ENCODE results near the gene MAST4.

MAST4 gene

DNA sequence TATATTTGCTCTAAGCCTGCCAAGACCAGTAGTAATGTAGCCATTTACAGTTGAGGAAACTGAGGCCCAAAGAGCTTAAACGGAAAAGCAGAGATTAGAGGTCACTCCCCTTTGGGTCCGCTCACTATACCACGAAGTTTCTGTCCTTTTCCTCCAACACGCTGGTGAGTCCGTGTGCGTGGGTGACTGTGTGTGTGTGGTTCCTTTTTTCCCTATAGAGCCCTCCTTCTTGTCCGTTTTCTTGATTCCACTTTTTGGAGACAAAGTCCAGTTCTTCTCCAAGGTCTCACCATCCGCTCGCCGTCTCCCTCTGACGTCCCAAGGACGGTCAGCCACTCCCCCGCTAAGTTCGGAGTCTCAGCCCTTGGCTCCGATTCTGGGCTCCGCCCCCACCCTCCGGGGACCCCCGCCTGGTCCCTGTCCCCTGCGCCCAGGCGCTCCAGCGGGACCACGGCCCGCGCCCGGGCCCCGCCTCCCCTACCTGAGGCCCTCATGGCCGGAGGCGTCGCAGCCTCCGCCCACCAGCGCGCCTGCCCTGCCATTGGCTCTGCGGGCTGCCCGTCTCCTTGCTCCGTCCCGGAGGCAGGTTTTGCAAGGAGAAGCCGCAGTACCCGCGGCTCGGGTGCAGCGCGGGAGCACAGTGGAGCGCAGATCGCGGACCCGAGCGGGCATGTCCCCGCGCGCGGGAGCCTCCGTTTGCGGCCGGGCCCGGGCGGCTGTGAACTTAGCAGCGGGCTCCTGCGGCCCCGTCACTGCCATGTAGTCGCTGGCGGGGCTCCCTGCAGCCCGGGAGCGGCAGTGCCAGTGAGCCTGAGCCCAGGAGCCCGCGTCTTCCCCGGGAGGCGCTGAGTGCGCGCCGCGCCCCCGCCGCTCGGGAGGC is at the start of gene MAST4:
Gene MAST4 (plus strand): TSS at position 638 of the 880 bp plus-strand sequence. CDS start 263 bp downstream, outside the sequence.
- Histone ChIP-seq H3K36me3 (ENCODE audit: low read depth) (no peaks in the 10 kb centered on the region), H3K27ac (ENCODE audit: poor library complexity, severe bottlenecking) (no peak within 1 kb of the TSS), H3K4me1 (ENCODE audit: insufficient read depth, poor library complexity, severe bottlenecking) (no peaks in the 10 kb centered on the region), H3K27me3 (ENCODE audit: insufficient read depth, poor library complexity, severe bottlenecking) (peaks cover 30% of the 10 kb centered on the region), H3K4me3 (ENCODE audit: severe bottlenecking) (peak within 1 kb of the TSS; percentile 55), H3K9me3 (ENCODE audit: severe bottlenecking) (no peaks in the 10 kb centered on the region)
- DNase-seq (ENCODE audit: low spot score), result peak; percentile 87
- TF ChIP-seq, protein P1, sequence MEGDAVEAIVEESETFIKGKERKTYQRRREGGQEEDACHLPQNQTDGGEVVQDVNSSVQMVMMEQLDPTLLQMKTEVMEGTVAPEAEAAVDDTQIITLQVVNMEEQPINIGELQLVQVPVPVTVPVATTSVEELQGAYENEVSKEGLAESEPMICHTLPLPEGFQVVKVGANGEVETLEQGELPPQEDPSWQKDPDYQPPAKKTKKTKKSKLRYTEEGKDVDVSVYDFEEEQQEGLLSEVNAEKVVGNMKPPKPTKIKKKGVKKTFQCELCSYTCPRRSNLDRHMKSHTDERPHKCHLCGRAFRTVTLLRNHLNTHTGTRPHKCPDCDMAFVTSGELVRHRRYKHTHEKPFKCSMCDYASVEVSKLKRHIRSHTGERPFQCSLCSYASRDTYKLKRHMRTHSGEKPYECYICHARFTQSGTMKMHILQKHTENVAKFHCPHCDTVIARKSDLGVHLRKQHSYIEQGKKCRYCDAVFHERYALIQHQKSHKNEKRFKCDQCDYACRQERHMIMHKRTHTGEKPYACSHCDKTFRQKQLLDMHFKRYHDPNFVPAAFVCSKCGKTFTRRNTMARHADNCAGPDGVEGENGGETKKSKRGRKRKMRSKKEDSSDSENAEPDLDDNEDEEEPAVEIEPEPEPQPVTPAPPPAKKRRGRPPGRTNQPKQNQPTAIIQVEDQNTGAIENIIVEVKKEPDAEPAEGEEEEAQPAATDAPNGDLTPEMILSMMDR (IDR thresholded peaks at IDR 0.05; ENCODE audit: poor library complexity, severe bottlenecking), result no peak
- ATAC-seq (ENCODE audit: low read depth), result peak; percentile 97

DNA sequence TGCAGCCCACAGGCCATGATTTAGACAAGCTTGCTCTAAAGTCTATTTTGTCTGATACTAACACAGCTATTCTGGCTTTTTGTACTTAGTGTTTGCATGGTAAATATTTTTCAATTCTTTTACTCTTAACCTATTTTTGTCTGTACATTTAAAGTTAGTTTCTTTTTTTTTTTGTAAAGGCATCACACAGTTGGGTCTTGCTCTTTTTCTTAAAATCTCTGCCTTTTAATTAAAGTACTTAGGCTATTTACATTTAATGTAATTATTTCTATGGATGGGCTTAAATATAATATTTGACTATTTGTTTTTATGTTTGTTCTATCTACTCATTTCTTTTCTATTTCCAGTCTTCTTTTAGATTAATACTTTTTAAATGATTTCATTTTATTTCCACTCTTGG is 49.7 kb upstream of the MAST4 start:
- no peak for ATAC-seq (ENCODE audit: low read depth)
- Histone ChIP-seq H3K36me3 (ENCODE audit: low read depth) (no peaks in the 10 kb centered on the region), H3K4me1 (ENCODE audit: insufficient read depth, poor library complexity, severe bottlenecking) (no peaks in the 10 kb centered on the region), H3K9me3 (ENCODE audit: severe bottlenecking) (peaks cover 2% of the 10 kb centered on the region), H3K4me3 (ENCODE audit: severe bottlenecking) (no peak overlapping the region), H3K27me3 (ENCODE audit: insufficient read depth, poor library complexity, severe bottlenecking) (no peaks in the 10 kb centered on the region), H3K27ac (ENCODE audit: poor library complexity, severe bottlenecking) (no peak overlapping the region)
- DNase-seq (ENCODE audit: low spot score), result no peak
- TF ChIP-seq, protein P1 (IDR thresholded peaks at IDR 0.05; ENCODE audit: poor library complexity, severe bottlenecking), result no peak

DNA sequence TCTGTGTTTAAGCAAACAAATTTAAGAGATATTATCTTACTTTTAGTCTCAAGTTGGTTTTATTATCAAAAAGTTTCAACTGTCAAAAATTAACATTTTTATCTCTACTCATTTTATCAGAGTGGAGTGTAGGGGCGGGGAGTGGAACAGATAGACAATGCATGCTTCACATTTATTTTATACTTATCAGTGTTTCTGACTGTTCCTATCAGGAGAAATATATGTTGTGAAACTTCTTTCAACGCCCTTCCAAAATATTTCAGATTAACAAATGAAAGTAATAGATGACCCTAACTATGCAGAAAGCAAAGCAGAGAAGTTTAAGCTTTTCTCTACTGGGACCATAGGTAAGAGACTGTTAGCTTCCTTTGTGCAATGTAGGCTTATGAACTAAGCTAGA is 44.9 kb upstream of the MAST4 start:
- DNase-seq (ENCODE audit: low spot score) (no peak), ATAC-seq (ENCODE audit: low read depth) (no peak)
- H3K27me3 ChIP-seq (ENCODE audit: insufficient read depth, poor library complexity, severe bottlenecking), result no peaks in the 10 kb centered on the region
- no peak overlapping the region for H3K27ac ChIP-seq (ENCODE audit: poor library complexity, severe bottlenecking)
- TF ChIP-seq, protein P1 (IDR thresholded peaks at IDR 0.05; ENCODE audit: poor library complexity, severe bottlenecking), result no peak
- H3K4me1 ChIP-seq (ENCODE audit: insufficient read depth, poor library complexity, severe bottlenecking), result peaks cover 20% of the 10 kb centered on the region
- no peaks in the 10 kb centered on the region for H3K9me3 ChIP-seq (ENCODE audit: severe bottlenecking)
- no peak overlapping the region for H3K4me3 ChIP-seq (ENCODE audit: severe bottlenecking)
- H3K36me3 ChIP-seq (ENCODE audit: low read depth), result no peaks in the 10 kb centered on the region

DNA sequence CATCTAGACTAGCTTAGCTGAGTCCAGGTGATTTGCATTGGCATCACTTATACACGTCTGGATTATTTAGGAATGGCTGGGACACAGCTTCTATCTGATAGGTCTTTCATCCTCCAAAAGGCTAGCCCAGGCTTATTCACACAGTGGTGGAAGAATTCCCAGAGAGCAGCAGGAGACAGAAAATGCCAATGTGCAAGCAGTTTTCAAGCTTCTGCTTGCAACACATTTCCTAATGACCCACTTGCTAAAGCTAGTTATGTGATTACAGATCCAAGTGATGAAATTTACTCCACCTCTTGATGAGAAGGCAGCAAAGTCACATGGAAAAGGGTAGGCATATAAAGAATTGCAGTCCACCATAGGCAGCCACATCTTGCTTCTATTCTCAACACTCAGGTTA is 44.2 kb upstream of the MAST4 start:
- H3K9me3 ChIP-seq (ENCODE audit: severe bottlenecking), result no peaks in the 10 kb centered on the region
- peaks cover 20% of the 10 kb centered on the region for H3K4me1 ChIP-seq (ENCODE audit: insufficient read depth, poor library complexity, severe bottlenecking)
- H3K36me3 ChIP-seq (ENCODE audit: low read depth), result no peaks in the 10 kb centered on the region
- no peak overlapping the region for H3K4me3 ChIP-seq (ENCODE audit: severe bottlenecking)
- no peak overlapping the region for H3K27ac ChIP-seq (ENCODE audit: poor library complexity, severe bottlenecking)
- H3K27me3 ChIP-seq (ENCODE audit: insufficient read depth, poor library complexity, severe bottlenecking), result no peaks in the 10 kb centered on the region
- ATAC-seq (ENCODE audit: low read depth) (no peak), DNase-seq (ENCODE audit: low spot score) (no peak)
- TF ChIP-seq, protein P1 (IDR thresholded peaks at IDR 0.05; ENCODE audit: poor library complexity, severe bottlenecking), result no peak

DNA sequence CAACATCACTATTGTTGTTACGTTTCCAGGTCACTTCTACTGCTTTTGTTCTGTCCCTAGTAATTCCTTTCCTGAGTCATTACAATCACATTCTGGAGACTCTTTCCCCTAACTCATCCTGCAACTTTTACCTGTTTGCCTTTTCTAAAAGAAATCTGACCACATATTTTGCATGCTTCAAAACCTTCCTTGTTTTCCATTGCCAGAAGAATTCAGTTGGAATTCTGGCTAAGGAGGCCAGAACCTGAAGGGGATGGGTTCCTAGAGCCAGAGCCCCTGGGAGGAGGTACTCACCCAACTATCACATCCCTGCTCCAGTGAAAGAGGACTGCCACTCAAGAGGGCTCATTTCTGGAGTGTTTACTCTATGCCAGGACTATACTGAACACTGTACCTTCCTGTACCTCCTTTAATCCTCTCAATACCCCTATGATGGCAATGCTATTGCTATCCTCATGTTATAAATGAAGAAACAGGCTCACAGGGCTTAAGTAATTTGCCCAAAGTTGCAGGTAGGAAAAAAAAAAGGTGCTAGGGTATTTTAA is 42.8 kb upstream of the MAST4 start:
- Histone ChIP-seq H3K27ac (ENCODE audit: poor library complexity, severe bottlenecking) (peak overlapping the region; percentile 52), H3K36me3 (ENCODE audit: low read depth) (no peaks in the 10 kb centered on the region)
- TF ChIP-seq, protein P1 (IDR thresholded peaks at IDR 0.05; ENCODE audit: poor library complexity, severe bottlenecking), result no peak

More for the DNA sequence above, 42.8 kb upstream of the MAST4 start:
- no peak for DNase-seq (ENCODE audit: low spot score)
- Histone ChIP-seq H3K27me3 (ENCODE audit: insufficient read depth, poor library complexity, severe bottlenecking) (no peaks in the 10 kb centered on the region), H3K4me3 (ENCODE audit: severe bottlenecking) (no peak overlapping the region), H3K9me3 (ENCODE audit: severe bottlenecking) (no peaks in the 10 kb centered on the region), H3K4me1 (ENCODE audit: insufficient read depth, poor library complexity, severe bottlenecking) (peaks cover 20% of the 10 kb centered on the region)
- ATAC-seq (ENCODE audit: low read depth), result no peak

All from RWPE2 (cell line).